HG02870 (cell line): Measurements from ENCODE around the gene RIN3.
"Not testable (repeated sequence)": the region's sequence is repeated elsewhere in the genome, so short reads cannot be mapped to it uniquely, and the experiment has no call there.

Experiments used
- ATAC-seq: cut with Tn5 transposase; IDR thresholded peaks from one replicate; pipeline ENCODE4 v1.9.1; 2021; ENCODE audit warnings: mild to moderate bottlenecking, moderate library complexity; ENCODE audit not compliant: unreplicated experiment

RIN3 gene

GRCh38 chr14:92657457-92658142 is 144.0 kb downstream of the RIN3 start:
- ATAC-seq = no peak

- no peak for ATAC-seq
These were observed 144.6 kb downstream of the RIN3 start for GRCh38 chr14:92658160-92658559.

- ATAC-seq = no peak
These were observed 145.1 kb downstream of the RIN3 start for GRCh38 chr14:92658684-92659083.

GRCh38 chr14:92659765-92660561 is 146.4 kb downstream of the RIN3 start:
- ATAC-seq = no peak

- ATAC-seq = no peak
These were observed 147.0 kb downstream of the RIN3 start for GRCh38 chr14:92660571-92660970.

- ATAC-seq = no peak
These were observed 149.5 kb downstream of the RIN3 start for GRCh38 chr14:92663049-92663448.

- ATAC-seq = no peak
These were observed 152.1 kb downstream of the RIN3 start for GRCh38 chr14:92665661-92666110.

- no peak for ATAC-seq
These were observed 152.7 kb downstream of the RIN3 start for GRCh38 chr14:92666251-92666650.

- ATAC-seq = no peak
These were observed 154.8 kb downstream of the RIN3 start for GRCh38 chr14:92668276-92668973.

GRCh38 chr14:92670160-92670559 is 156.6 kb downstream of the RIN3 start:
- no peak for ATAC-seq

- no peak for ATAC-seq
These were observed 157.2 kb downstream of the RIN3 start for GRCh38 chr14:92670643-92671366.

GRCh38 chr14:92673601-92674150 is 160.1 kb downstream of the RIN3 start:
- ATAC-seq = no peak

- no peak for ATAC-seq
These were observed 161.8 kb downstream of the RIN3 start for GRCh38 chr14:92675421-92675820.

GRCh38 chr14:92675976-92676375 is 162.4 kb downstream of the RIN3 start:
- ATAC-seq = no peak

- ATAC-seq = no peak
These were observed 163.0 kb downstream of the RIN3 start for GRCh38 chr14:92676403-92677086.

- peak; percentile 75 for ATAC-seq
These were observed 163.6 kb downstream of the RIN3 start for GRCh38 chr14:92677087-92677668.

GRCh38 chr14:92677955-92678354 is 164.4 kb downstream of the RIN3 start:
- ATAC-seq = no peak

GRCh38 chr14:92678766-92679165 is 165.2 kb downstream of the RIN3 start:
- ATAC-seq = no peak

- no peak for ATAC-seq
These were observed 165.7 kb downstream of the RIN3 start for GRCh38 chr14:92679246-92679645.

- ATAC-seq = not testable (repeated sequence)
These were observed 166.7 kb downstream of the RIN3 start for GRCh38 chr14:92680330-92680729.
